K562 (cell line): Measurements from ENCODE around the gene SSBP2.

Source experiments
- ARHGAP35 ChIP-seq: fragments of 450-650 bp; IDR thresholded peaks from 2 replicates; pipeline ENCODE4 v1.6.1; 2018; ENCODE audit not compliant: partially characterized antibody
- EZH2 ChIP-seq: IDR thresholded peaks from 2 replicates; pipeline ENCODE4 v1.6.1; 2012; ENCODE audit warnings: low read depth, mild to moderate bottlenecking, inconsistent platforms, low read length, borderline replicate concordance
- JUNB ChIP-seq: fragments of 450-650 bp; formaldehyde crosslinking; conservative IDR thresholded peaks from 2 replicates; pipeline ENCODE4 v1.4.0; 2020; ENCODE audit warnings: mild to moderate bottlenecking
- NFXL1 ChIP-seq: fragments of 450-650 bp; formaldehyde crosslinking; IDR thresholded peaks from 2 replicates; pipeline ENCODE4 v1.4.0; 2021; ENCODE audit warnings: mild to moderate bottlenecking
- SMAD4 ChIP-seq: fragments of 250-450 bp; sonication (Bioruptor Pico); conservative IDR thresholded peaks from 2 replicates; pipeline ENCODE4 v1.8.0; 2021; ENCODE audit warnings: inconsistent platforms, mild to moderate bottlenecking, moderate library complexity
- ZNF431 ChIP-seq: sonication (generic); formaldehyde crosslinking; IDR thresholded peaks from 2 replicates; pipeline ENCODE4 v1.8.0; 2022; ENCODE audit warnings: mild to moderate bottlenecking, missing genetic modification reagents
- TF ChIP-seq, protein P1 (sequence below), 3 experiments: IDR thresholded peaks in 2 of 3; conservative IDR thresholded peaks in 1 of 3; 2 replicates each; pipeline ENCODE4 v1.5.1; 2011 to 2012; ENCODE audit warnings: low read length in 3 of 3, mild to moderate bottlenecking in 3 of 3, control low read depth in 2 of 3, improper control_type of control experiment in 1 of 3, inconsistent platforms in 1 of 3, low read depth in 1 of 3, mixed read lengths in 1 of 3, moderate library complexity in 1 of 3; ENCODE audit not compliant: insufficient read depth in 2 of 3
- TF ChIP-seq, protein P2 (sequence below): fragments of 450-650 bp; formaldehyde crosslinking; IDR thresholded peaks from 2 replicates; pipeline ENCODE4 v1.4.0; 2022; ENCODE audit warnings: mild to moderate bottlenecking, moderate library complexity

DNA sequence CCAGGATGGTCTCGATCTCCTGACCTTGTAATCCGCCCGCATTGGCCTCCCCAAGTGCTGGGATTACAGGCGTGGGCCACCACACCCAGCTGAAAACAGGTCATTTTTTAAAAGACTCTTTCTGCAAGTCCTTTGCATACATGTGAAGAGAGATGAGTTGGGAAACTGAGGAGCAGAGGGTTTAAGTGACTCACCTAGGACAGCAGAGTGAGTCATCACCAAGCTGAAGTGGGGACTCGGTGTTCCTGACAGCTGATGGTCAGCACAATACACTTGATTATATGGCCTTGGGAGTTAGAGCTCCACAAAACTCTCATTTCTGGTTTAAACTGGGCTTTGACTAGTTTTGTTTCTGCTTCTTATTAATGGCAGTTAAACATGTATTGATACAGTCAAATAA is 38.1 kb upstream of the SSBP2 start:
- TF ChIP-seq ARHGAP35 (no peak), JUNB (no peak; the same call in 1 of the 2 replicates), ZNF431 (CRISPR knock-in tag) (no peak), EZH2 (no peak), SMAD4 (CRISPR knock-in tag) (no peak), NFXL1 (CRISPR knock-in tag) (no peak)
- TF ChIP-seq, protein P1, sequence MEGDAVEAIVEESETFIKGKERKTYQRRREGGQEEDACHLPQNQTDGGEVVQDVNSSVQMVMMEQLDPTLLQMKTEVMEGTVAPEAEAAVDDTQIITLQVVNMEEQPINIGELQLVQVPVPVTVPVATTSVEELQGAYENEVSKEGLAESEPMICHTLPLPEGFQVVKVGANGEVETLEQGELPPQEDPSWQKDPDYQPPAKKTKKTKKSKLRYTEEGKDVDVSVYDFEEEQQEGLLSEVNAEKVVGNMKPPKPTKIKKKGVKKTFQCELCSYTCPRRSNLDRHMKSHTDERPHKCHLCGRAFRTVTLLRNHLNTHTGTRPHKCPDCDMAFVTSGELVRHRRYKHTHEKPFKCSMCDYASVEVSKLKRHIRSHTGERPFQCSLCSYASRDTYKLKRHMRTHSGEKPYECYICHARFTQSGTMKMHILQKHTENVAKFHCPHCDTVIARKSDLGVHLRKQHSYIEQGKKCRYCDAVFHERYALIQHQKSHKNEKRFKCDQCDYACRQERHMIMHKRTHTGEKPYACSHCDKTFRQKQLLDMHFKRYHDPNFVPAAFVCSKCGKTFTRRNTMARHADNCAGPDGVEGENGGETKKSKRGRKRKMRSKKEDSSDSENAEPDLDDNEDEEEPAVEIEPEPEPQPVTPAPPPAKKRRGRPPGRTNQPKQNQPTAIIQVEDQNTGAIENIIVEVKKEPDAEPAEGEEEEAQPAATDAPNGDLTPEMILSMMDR (IDR thresholded peaks at IDR 0.05 in 2 of 3, conservative IDR thresholded peaks at IDR 0.05 in 1 of 3; ENCODE audit: insufficient read depth in 2 of 3, low read depth in 1 of 3, low read length in 3 of 3): no peak
- TF ChIP-seq, protein P2, sequence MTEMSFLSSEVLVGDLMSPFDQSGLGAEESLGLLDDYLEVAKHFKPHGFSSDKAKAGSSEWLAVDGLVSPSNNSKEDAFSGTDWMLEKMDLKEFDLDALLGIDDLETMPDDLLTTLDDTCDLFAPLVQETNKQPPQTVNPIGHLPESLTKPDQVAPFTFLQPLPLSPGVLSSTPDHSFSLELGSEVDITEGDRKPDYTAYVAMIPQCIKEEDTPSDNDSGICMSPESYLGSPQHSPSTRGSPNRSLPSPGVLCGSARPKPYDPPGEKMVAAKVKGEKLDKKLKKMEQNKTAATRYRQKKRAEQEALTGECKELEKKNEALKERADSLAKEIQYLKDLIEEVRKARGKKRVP (CRISPR knock-in tag): no peak
